KMS-11 (cell line): ENCODE data around the gene VPS13A.

Experiments used
- H2AFZ ChIP-seq: fragments of 200-600 bp; sonication (generic); 2 replicates; pipeline ENCODE4 v1.6.1; 2016; ENCODE audit warnings: antibody characterized with exemption, mixed run types, low read depth
- H3K27ac ChIP-seq: fragments of 200-600 bp; sonication (generic); 2 replicates; pipeline ENCODE4 v1.6.1; 2016; ENCODE audit warnings: mild to moderate bottlenecking, mixed run types
- H3K27me3 ChIP-seq: fragments of 200-600 bp; sonication (generic); 2 replicates; pipeline ENCODE4 v1.6.1; 2017; ENCODE audit warnings: mild to moderate bottlenecking, low read depth, mixed run types, moderate library complexity; ENCODE audit not compliant: insufficient read depth
- H3K36me3 ChIP-seq: fragments of 200-600 bp; sonication (generic); 2 replicates; pipeline ENCODE4 v1.6.1; 2017; ENCODE audit warnings: mild to moderate bottlenecking, mixed run types; ENCODE audit not compliant: insufficient read depth
- H3K4me1 ChIP-seq: fragments of 200-600 bp; sonication (generic); 2 replicates; pipeline ENCODE4 v1.6.1; 2016; ENCODE audit warnings: mild to moderate bottlenecking, low read depth, mixed run types; ENCODE audit not compliant: poor library complexity, severe bottlenecking
- H3K4me2 ChIP-seq: fragments of 200-600 bp; sonication (generic); 2 replicates; pipeline ENCODE4 v1.7.0; 2016; ENCODE audit warnings: mild to moderate bottlenecking, mixed run types
- H3K4me3 ChIP-seq: fragments of 200-600 bp; sonication (generic); IDR thresholded peaks from 2 replicates; pipeline ENCODE4 v1.6.1; 2017; ENCODE audit warnings: low read depth, low read length, mixed read lengths; ENCODE audit not compliant: insufficient read depth
- H3K79me2 ChIP-seq: fragments of 200-600 bp; sonication (generic); 2 replicates; pipeline ENCODE4 v1.6.1; 2016; ENCODE audit warnings: low read depth, mixed run types; ENCODE audit not compliant: insufficient read depth
- H3K9ac ChIP-seq: fragments of 200-600 bp; sonication (generic); 2 replicates; pipeline ENCODE4 v1.6.1; 2016; ENCODE audit warnings: mild to moderate bottlenecking, mixed run types
- H4K20me1 ChIP-seq: fragments of 200-600 bp; sonication (generic); 2 replicates; pipeline ENCODE4 v1.6.1; 2016; ENCODE audit warnings: mild to moderate bottlenecking, mixed run types; ENCODE audit not compliant: insufficient read depth
- CTCF ChIP-seq: fragments of 200-600 bp; sonication (generic); conservative IDR thresholded peaks from 2 replicates; pipeline ENCODE4 v1.6.1; 2017; ENCODE audit warnings: low read depth, mild to moderate bottlenecking, antibody characterized with exemption, low read length, moderate library complexity, mixed read lengths

VPS13A gene

DNA sequence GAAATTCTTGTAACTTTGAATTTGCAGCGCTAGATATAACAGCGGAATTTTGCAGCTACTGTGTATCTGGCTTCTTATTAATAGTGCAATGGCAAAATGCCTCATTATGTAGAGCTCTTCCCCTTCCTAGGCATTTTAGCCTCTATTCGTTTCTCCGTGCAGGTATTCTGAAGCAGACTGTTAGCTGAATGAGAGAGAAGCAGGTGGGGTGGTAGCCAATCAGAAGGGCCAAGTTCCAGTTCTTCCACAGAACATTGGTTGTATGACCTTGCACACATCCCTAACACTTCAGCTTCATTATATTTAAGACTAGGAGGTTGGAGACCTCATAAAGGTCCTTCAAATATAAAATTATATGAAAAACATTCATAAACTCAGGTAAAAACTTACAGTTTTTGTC is 1.2 kb upstream of the VPS13A start:
- H3K79me2 ChIP-seq: peaks cover 32% of the 10 kb centered on the region
- H3K36me3 ChIP-seq: no peaks in the 10 kb centered on the region
- peaks cover 10% of the 10 kb centered on the region for H4K20me1 ChIP-seq
- no peaks in the 10 kb centered on the region for H3K27me3 ChIP-seq
- no peak overlapping the region for H3K9ac ChIP-seq
- peak overlapping the region; percentile 49 for H3K4me2 ChIP-seq
- no peak overlapping the region for H3K4me3 ChIP-seq
- H3K27ac ChIP-seq: peak overlapping the region; percentile 34; the same call in 1 of the 2 replicates
- peak overlapping the region; percentile 63 for H2AFZ ChIP-seq
- no peak for TF ChIP-seq CTCF
- H3K4me1 ChIP-seq: peaks cover 19% of the 10 kb centered on the region

DNA sequence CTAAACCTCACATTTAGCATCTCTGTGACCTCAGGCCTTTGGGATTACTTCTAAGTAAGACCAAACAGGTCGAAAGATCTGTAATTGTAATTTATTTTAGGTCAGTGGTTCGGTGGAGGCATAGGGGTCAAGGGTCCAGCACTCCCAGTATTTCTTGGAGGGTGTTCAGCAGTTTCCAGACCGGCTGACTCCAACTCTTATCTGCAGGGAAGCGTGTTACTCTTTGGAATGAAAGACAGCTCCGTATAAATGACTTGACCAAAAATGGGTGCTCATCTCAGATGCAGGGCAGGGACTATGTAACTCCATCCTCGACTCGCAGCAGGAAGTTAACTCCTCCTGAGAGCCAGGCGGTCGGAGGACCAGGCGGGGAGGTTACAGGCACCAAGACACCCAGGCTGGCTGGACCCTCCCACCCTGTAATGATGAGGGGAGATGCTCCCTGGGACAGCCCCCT is 620 bp upstream of the VPS13A start:
- H3K4me2 ChIP-seq: peak overlapping the region; percentile 49
- H3K79me2 ChIP-seq: peaks cover 38% of the 10 kb centered on the region
- peak overlapping the region; percentile 82; the same call in 1 of the 2 replicates for H3K9ac ChIP-seq
- peak overlapping the region; percentile 34 for H3K27ac ChIP-seq
- H3K36me3 ChIP-seq: no peaks in the 10 kb centered on the region
- no peak for TF ChIP-seq CTCF
- H2AFZ ChIP-seq: peak overlapping the region; percentile 63
- peaks cover 12% of the 10 kb centered on the region for H4K20me1 ChIP-seq
- peaks cover 25% of the 10 kb centered on the region for H3K4me1 ChIP-seq
- H3K4me3 ChIP-seq: no peak overlapping the region
- H3K27me3 ChIP-seq: no peaks in the 10 kb centered on the region

DNA sequence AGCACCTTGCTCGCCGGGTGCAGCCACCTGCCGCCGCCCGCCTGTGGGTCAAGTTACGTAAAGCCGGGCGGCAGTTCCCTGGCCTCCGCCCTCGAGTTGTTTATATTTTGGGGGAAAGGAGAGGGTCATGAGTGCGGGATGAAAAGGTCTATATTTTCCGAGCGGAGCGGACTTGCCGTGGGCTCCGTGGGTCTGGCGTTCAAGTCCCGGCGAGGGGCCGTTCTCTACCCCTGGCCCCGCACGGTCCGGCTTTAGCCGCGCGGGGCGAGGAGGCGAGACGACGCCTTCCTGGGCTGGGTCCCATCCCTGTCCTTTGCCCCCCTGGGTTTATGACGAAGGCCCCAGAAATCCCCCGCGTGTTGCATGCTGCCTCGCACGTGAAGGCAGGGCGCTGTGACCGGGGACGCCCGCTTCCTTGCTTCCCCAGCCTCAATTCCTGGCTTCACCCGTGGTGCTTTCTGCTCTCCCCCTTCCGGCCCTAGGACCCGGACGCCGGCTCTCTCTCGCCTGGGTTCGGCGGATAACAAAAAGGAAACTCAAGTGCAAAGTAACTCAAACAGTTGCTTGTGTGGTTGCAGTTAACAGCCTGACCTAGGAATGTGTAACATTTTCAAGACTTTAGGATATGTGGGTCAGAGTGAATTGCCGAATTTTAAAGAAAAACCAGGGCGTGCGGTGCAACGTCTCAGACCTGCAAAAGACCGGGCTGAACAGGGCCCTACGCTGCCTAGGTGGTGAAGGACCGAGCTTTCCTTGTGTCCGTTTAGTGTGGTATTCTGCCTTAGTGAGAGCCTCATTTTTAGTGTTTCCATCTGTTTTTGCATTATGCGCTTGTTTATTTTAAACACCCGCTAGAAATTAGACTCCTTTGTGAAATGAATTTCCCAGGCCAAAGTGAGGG is 810 bp downstream of the VPS13A start:
- peak overlapping the region; percentile 63 for H2AFZ ChIP-seq

GRCh38 chr9:77180056-77180455 is 2.7 kb downstream of the VPS13A start:
- no peaks in the 10 kb centered on the region for H3K36me3 ChIP-seq
- peaks cover 20% of the 10 kb centered on the region for H4K20me1 ChIP-seq
- no peak overlapping the region for H2AFZ ChIP-seq
- TF ChIP-seq CTCF: no peak
- H3K79me2 ChIP-seq: peaks cover 72% of the 10 kb centered on the region
- peak overlapping the region; percentile 82; the same call in 1 of the 2 replicates for H3K9ac ChIP-seq
- no peaks in the 10 kb centered on the region for H3K27me3 ChIP-seq
- peak overlapping the region; percentile 81 for H3K4me2 ChIP-seq
- H3K4me3 ChIP-seq: no peak overlapping the region
- H3K27ac ChIP-seq: peak overlapping the region; percentile 84; the same call in 1 of the 2 replicates
- peaks cover 39% of the 10 kb centered on the region for H3K4me1 ChIP-seq

More for the DNA sequence above, 810 bp downstream of the VPS13A start:
- Histone ChIP-seq H3K9ac (peak overlapping the region; percentile 82), H3K27me3 (no peaks in the 10 kb centered on the region), H3K36me3 (no peaks in the 10 kb centered on the region), H3K27ac (peak overlapping the region; percentile 84), H3K79me2 (peaks cover 53% of the 10 kb centered on the region), H3K4me2 (peak overlapping the region; percentile 81), H3K4me3 (peak overlapping the region; percentile 31), H4K20me1 (peaks cover 12% of the 10 kb centered on the region), H3K4me1 (peaks cover 32% of the 10 kb centered on the region)
- no peak for TF ChIP-seq CTCF
